Head of caudate nucleus (tissue), 42 donors: ENCODE measurements around the gene ARL3.
"Not testable (repeated sequence)": the region's sequence is repeated elsewhere in the genome, so short reads cannot be mapped to it uniquely, and the experiment has no call there.

Source experiments
- DNase-seq, 42 donors: peaks; one replicate each; pipeline versions ENCODE4 v3.0.0 to v3.0.0-alpha.2; 2020 to 2021; ENCODE audit warnings: mixed read lengths in 7 of 42
- intact Hi-C: fragments of 100-400 bp; cut with DNase I; formaldehyde crosslinking; loops from one replicate; pipeline ENCODE4 v1.15.0; 2022

Gene ARL3

GRCh38 chr10:102714621-102715455 lies 641 bp upstream of the ARL3 start, which contains the start of gene SFXN2:
SFXN2 (plus strand) TSS chr10:102714636; CDS start chr10:102726637, 12,001 bp downstream.
- intact Hi-C loops: loop anchor here (5.0 kb wide), 2 partner anchors 38 to 68 kb away; no protein-coding TSS in a partner anchor
- DNase-seq: peak in 37 of 42 donors; percentile 9 to 72 (median 44)

- DNase-seq: peak in 6 of 42 donors; percentile 57 to 75 (median 72)
- intact Hi-C loops: loop anchor here (5.0 kb wide), 2 partner anchors 36 to 66 kb away; no protein-coding TSS in a partner anchor
Observed at GRCh38 chr10:102713539-102713813, 721 bp downstream of the ARL3 start.

GRCh38 chr10:102712843-102713538 lies 1.2 kb downstream of the ARL3 start:
- intact Hi-C loops: loop anchor here (5.0 kb wide), 2 partner anchors 36 to 66 kb away; no protein-coding TSS in a partner anchor
- peak in 1 of 42 donors; percentile 8 for DNase-seq

GRCh38 chr10:102712089-102712488 lies 2.1 kb downstream of the ARL3 start:
- intact Hi-C loops: loop anchor here (5.0 kb wide), 2 partner anchors 35 to 65 kb away; no protein-coding TSS in a partner anchor
- DNase-seq: no peak

- intact Hi-C loops: loop anchor here (5.0 kb wide), 2 partner anchors 33 to 63 kb away; no protein-coding TSS in a partner anchor
- no peak for DNase-seq
Observed at GRCh38 chr10:102710609-102711008, 3.6 kb downstream of the ARL3 start.

- intact Hi-C loops: no loop called here
- DNase-seq: no peak
Observed at GRCh38 chr10:102705531-102705930, 8.7 kb downstream of the ARL3 start.

- DNase-seq: no peak
- intact Hi-C loops: no loop called here
Observed at GRCh38 chr10:102704915-102705314, 9.3 kb downstream of the ARL3 start.

GRCh38 chr10:102702742-102703141 lies 11.5 kb downstream of the ARL3 start:
- DNase-seq: no peak
- intact Hi-C loops: no loop called here

- intact Hi-C loops: no loop called here
Observed at GRCh38 chr10:102701796-102702195, 12.4 kb downstream of the ARL3 start.

GRCh38 chr10:102701272-102701671 lies 12.9 kb downstream of the ARL3 start:
- DNase-seq: no peak
- intact Hi-C loops: no loop called here

More at GRCh38 chr10:102701796-102702195, 12.4 kb downstream of the ARL3 start:
- no peak for DNase-seq

GRCh38 chr10:102698894-102699293 lies 15.3 kb downstream of the ARL3 start:
- intact Hi-C loops: no loop called here
- DNase-seq: no peak

GRCh38 chr10:102696736-102697135 lies 17.5 kb downstream of the ARL3 start:
- intact Hi-C loops: no loop called here

GRCh38 chr10:102695401-102695800 lies 18.8 kb downstream of the ARL3 start:
- DNase-seq, intact Hi-C loops: not testable (repeated sequence)

More at GRCh38 chr10:102696736-102697135, 17.5 kb downstream of the ARL3 start:
- DNase-seq: no peak

GRCh38 chr10:102691285-102692066 lies 22.7 kb downstream of the ARL3 start:
- DNase-seq: peak in 1 of 42 donors; percentile 35
- intact Hi-C loops: no loop called here

- no peak for DNase-seq
- intact Hi-C loops: no loop called here
Observed at GRCh38 chr10:102683736-102684135, 30.5 kb downstream of the ARL3 start.

- intact Hi-C loops: no loop called here
- DNase-seq: no peak
Observed at GRCh38 chr10:102682981-102683380, 31.2 kb downstream of the ARL3 start.

- DNase-seq: peak in 10 of 42 donors; percentile 36 to 78 (median 58)
- intact Hi-C loops: no loop called here
Observed at GRCh38 chr10:102682416-102682815, 31.8 kb downstream of the ARL3 start.

- intact Hi-C loops: no loop called here
Observed at GRCh38 chr10:102681696-102682095, 32.5 kb downstream of the ARL3 start.

GRCh38 chr10:102679596-102679995 lies 34.6 kb downstream of the ARL3 start:
- DNase-seq: no peak
- intact Hi-C loops: loop anchor here (5.0 kb wide), 2 partner anchors 33 to 37 kb away; partner anchors contain the start of genes ARL3, SFXN2 and TRIM8

More at GRCh38 chr10:102681696-102682095, 32.5 kb downstream of the ARL3 start:
- no peak for DNase-seq
